HCT116 (cell line): ENCODE measurements around the gene UVRAG. TPM values are rescaled to one million over a fixed set of nuclear protein-coding genes. Genes with fewer than 3 reads are reported as not detected.
"Not testable (repeated sequence)": the region's sequence is repeated elsewhere in the genome, so short reads cannot be mapped to it uniquely, and the experiment has no call there.

ENCODE experiments used
- ATAC-seq: fragments of 200-7000 bp; cut with Tn5 transposase; 2 replicates; pipeline ENCODE4 v1.9.1; 2020; ENCODE audit warnings: mild to moderate bottlenecking, moderate library complexity
- BruUV-seq: library from RNA; stranded (reverse); fragments of 400-500 nt; replicated peaks from 2 replicates; lab custom pipeline; 2021; lab: Mats Ljungman, UMichigan
- CTCF ChIA-PET: fragments of 300-600 bp; sonication (Branson Sonifier 250); formaldehyde crosslinking; loops from one replicate; lab custom pipeline; 2021; ENCODE audit warnings: antibody characterized with exemption; lab: Charles Lee
- POLR2A ChIA-PET: fragments of 300-600, 350-600 bp; sonication (Branson Sonifier 250); formaldehyde crosslinking; loops from one replicate; lab custom pipeline; 2021; ENCODE audit warnings: antibody characterized with exemption; lab: Charles Lee
- RAD21 ChIA-PET, 2 experiments: fragments of 300-600 bp; sonication (Branson Sonifier 250); formaldehyde crosslinking; loops; one replicate each; lab custom pipeline; 2023; ENCODE audit warnings: low total read pairs in 2 of 2; ENCODE audit not compliant: uncharacterized antibody in 2 of 2, unreplicated experiment in 2 of 2, low non-redundant PET in 1 of 2; lab: Charles Lee
- DNase-seq: peaks from one replicate; pipeline ENCODE4 v3.0.0-alpha.2; 2010; ENCODE audit warnings: low read depth, low spot score
- H2AFZ ChIP-seq: fragments of 200-600 bp; shearing (Covaris generic), sonication (generic); 2 replicates; pipeline ENCODE4 v1.6.1; 2017; ENCODE audit warnings: low read depth, mixed run types, mixed read lengths, antibody characterized with exemption, low read length; ENCODE audit not compliant: poor library complexity, severe bottlenecking
- H3K27ac ChIP-seq: 2 replicates; pipeline ENCODE4 v1.5.1; 2012; ENCODE audit warnings: low read depth, low read length
- H3K27me3 ChIP-seq: fragments of 200-600 bp; sonication (generic); 2 replicates; pipeline ENCODE4 v1.6.1; 2016; ENCODE audit warnings: mixed run types, low read length, mixed read lengths; ENCODE audit not compliant: insufficient read depth
- H3K36me3 ChIP-seq, 2 experiments: fragments of 200-500 bp in 1 of 2; fragments of 200-600 bp in 1 of 2; sonication (Bioruptor generic) in 1 of 2; sonication (generic) in 1 of 2; 2 replicates each; pipeline versions ENCODE4 v1.5.1 to v1.6.1; 2014 to 2016; ENCODE audit warnings: low read length in 2 of 2, inconsistent platforms in 1 of 2, mixed read lengths in 1 of 2, mixed run types in 1 of 2; ENCODE audit not compliant: insufficient read depth in 2 of 2, control insufficient read depth in 1 of 2
- H3K4me1 ChIP-seq, 2 experiments: fragments of 200-600 bp in 1 of 2; sonication (generic) in 1 of 2; 2 replicates each; pipeline versions ENCODE4 v1.5.1 to v1.6.1; 2012 to 2017; ENCODE audit warnings: low read length in 2 of 2, inconsistent platforms in 1 of 2, mild to moderate bottlenecking in 1 of 2, mixed read lengths in 1 of 2, mixed run types in 1 of 2, moderate library complexity in 1 of 2; ENCODE audit not compliant: insufficient read depth in 2 of 2, control insufficient read depth in 1 of 2
- H3K4me2 ChIP-seq: fragments of 200-600 bp; sonication (generic); 2 replicates; pipeline ENCODE4 v1.6.1; 2017; ENCODE audit warnings: mixed run types, low read length, mixed read lengths
- H3K4me3 ChIP-seq, 2 experiments: fragments of 200-600 bp in 1 of 2; sonication (generic) in 1 of 2; replicated peaks in 1 of 2; 2 replicates each; pipeline ENCODE4 v1.5.1; 2011 to 2016; ENCODE audit warnings: low read length in 2 of 2, control low read depth in 1 of 2, low read depth in 1 of 2, mild to moderate bottlenecking in 1 of 2, mixed read lengths in 1 of 2, mixed run types in 1 of 2
- H3K79me2 ChIP-seq: fragments of 200-600 bp; sonication (generic); 2 replicates; pipeline ENCODE4 v1.6.1; 2017; ENCODE audit warnings: mild to moderate bottlenecking, mixed run types, low read length, moderate library complexity, mixed read lengths; ENCODE audit not compliant: insufficient read depth
- H3K9ac ChIP-seq: fragments of 200-600 bp; sonication (generic); 2 replicates; pipeline ENCODE4 v1.6.1; 2016; ENCODE audit warnings: low read length, mixed read lengths
- H3K9me2 ChIP-seq: fragments of 200-600 bp; sonication (generic), shearing (Covaris generic); 2 replicates; pipeline ENCODE4 v1.6.1; 2017; ENCODE audit warnings: mixed run types, mild to moderate bottlenecking, moderate library complexity; ENCODE audit not compliant: insufficient read depth
- H3K9me3 ChIP-seq, 2 experiments: fragments of 200-500 bp in 1 of 2; fragments of 200-600 bp in 1 of 2; sonication (Bioruptor generic) in 1 of 2; sonication (generic) in 1 of 2; 2 replicates each; pipeline ENCODE4 v1.6.1; 2014 to 2017; ENCODE audit warnings: low read length in 2 of 2, mixed read lengths in 2 of 2, inconsistent platforms in 1 of 2, low read depth in 1 of 2, mild to moderate bottlenecking in 1 of 2, mixed run types in 1 of 2, moderate library complexity in 1 of 2; ENCODE audit not compliant: control insufficient read depth in 1 of 2, insufficient read depth in 1 of 2
- H4K20me1 ChIP-seq: fragments of 200-600 bp; sonication (generic), shearing (Covaris generic); 2 replicates; pipeline ENCODE4 v1.6.1; 2017; ENCODE audit warnings: mixed run types, mild to moderate bottlenecking, moderate library complexity; ENCODE audit not compliant: insufficient read depth
- ATF3 ChIP-seq: IDR thresholded peaks from 2 replicates; pipeline ENCODE4 v1.6.1; 2012
- CBX3 ChIP-seq: IDR thresholded peaks from 2 replicates; pipeline ENCODE4 v1.6.1; 2012; ENCODE audit warnings: low read depth
- CEBPB ChIP-seq: IDR thresholded peaks from 2 replicates; pipeline ENCODE4 v1.6.1; 2012; ENCODE audit warnings: low read depth
- EGR1 ChIP-seq: IDR thresholded peaks from 2 replicates; pipeline ENCODE4 v1.6.1; 2012; ENCODE audit warnings: low read depth
- EZH2phosphoT487 ChIP-seq: fragments of 200-600 bp; IDR thresholded peaks from 2 replicates; pipeline ENCODE4 v1.6.1; 2018; ENCODE audit warnings: antibody characterized with exemption, borderline replicate concordance
- JUND ChIP-seq: IDR thresholded peaks from 2 replicates; pipeline ENCODE4 v1.6.1; 2012
- POLR2A ChIP-seq: IDR thresholded peaks from 2 replicates; pipeline ENCODE4 v1.7.0; 2011; ENCODE audit warnings: borderline replicate concordance; ENCODE audit not compliant: insufficient read depth, insufficient read length; ENCODE audit errors: extremely low read depth
- POLR2AphosphoS5 ChIP-seq: IDR thresholded peaks from 2 replicates; pipeline ENCODE4 v1.6.1; 2011; ENCODE audit warnings: mild to moderate bottlenecking, low read depth, low read length, moderate library complexity
- TCF7L2 ChIP-seq: IDR thresholded peaks from 2 replicates; pipeline ENCODE4 v1.7.0; 2011; ENCODE audit warnings: borderline replicate concordance, inconsistent platforms; ENCODE audit not compliant: insufficient read depth, insufficient read length; ENCODE audit errors: extremely low read depth
- YY1 ChIP-seq: IDR thresholded peaks from 2 replicates; pipeline ENCODE4 v1.6.1; 2011; ENCODE audit warnings: low read length, low read depth, moderate library complexity, mild to moderate bottlenecking; ENCODE audit not compliant: insufficient replicate concordance; ENCODE audit errors: extremely low read depth
- ZFX ChIP-seq: fragments of 450-650 bp; IDR thresholded peaks from 2 replicates; pipeline ENCODE4 v1.6.1; 2017
- intact Hi-C: fragments of 100-400 bp; cut with micrococcal nuclease; formaldehyde crosslinking; loops from 2 replicates; pipeline ENCODE4 v1.10.0; 2022
- total RNA-seq: library from RNA; stranded (reverse); gene quantifications from one replicate; pipeline ENCODE4 v1.2.1, GENCODE V29; 2021; ENCODE audit not compliant: unreplicated experiment

Gene UVRAG
- total RNA-seq, 1 experiment from 2014 or later = 12.3 TPM

GRCh38 chr11:75874684-75875341 lies 59.8 kb downstream of the UVRAG start:
- intact Hi-C loops = no loop called here
- no TSS peak for BruUV-seq
- Histone ChIP-seq H3K4me2 (no peak overlapping the region), H3K9me2 (no peaks in the 10 kb centered on the region), H3K36me3 (no peaks in the 10 kb centered on the region), H3K4me3 (no peak overlapping the region), H3K9me3 (no peaks in the 10 kb centered on the region), H3K9ac (no peak overlapping the region), H3K79me2 (no peaks in the 10 kb centered on the region; the same call in 1 of the 2 replicates), H3K27ac (no peak overlapping the region), H3K4me1 (no peaks in the 10 kb centered on the region), H2AFZ (no peak overlapping the region), H3K27me3 (no peaks in the 10 kb centered on the region), H4K20me1 (no peaks in the 10 kb centered on the region)
- DNase-seq (no peak), ATAC-seq (no peak)
- ChIA-PET RAD21 (no interaction called here), CTCF (no interaction called here), POLR2A (no interaction called here)
- TF ChIP-seq TCF7L2 (no peak), CBX3 (no peak), ATF3 (no peak), YY1 (no peak), ZFX (no peak), POLR2A (no peak), POLR2AphosphoS5 (no peak), CEBPB (no peak), JUND (no peak), EZH2phosphoT487 (no peak), EGR1 (no peak)

DNA sequence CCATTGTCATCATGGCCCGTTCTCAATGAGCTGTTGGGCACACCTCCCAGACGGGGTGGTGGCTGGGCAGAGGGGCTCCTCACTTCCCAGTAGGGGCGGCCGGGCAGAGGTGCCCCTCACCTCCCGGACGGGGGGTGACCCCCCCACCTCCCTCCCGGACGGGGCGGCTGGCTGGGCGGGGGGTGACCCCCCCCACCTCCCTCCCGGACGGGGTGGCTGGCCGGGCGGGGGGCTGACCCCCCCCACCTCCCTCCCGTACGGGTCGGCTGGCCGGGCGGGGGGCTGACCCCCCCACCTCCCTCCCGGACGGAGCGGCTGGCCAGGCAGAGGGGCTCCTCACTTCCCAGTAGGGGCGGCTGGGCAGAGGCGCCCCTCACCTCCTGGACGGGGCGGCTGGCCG lies 62.3 kb downstream of the UVRAG start:
- H3K9ac ChIP-seq, H3K4me2 ChIP-seq, H2AFZ ChIP-seq, H3K4me3 ChIP-seq, H3K9me3 ChIP-seq, H3K27ac ChIP-seq, H3K9me2 ChIP-seq, H3K27me3 ChIP-seq, ATAC-seq, CTCF ChIA-PET, H3K36me3 ChIP-seq, RAD21 ChIA-PET, H4K20me1 ChIP-seq, H3K79me2 ChIP-seq, DNase-seq, H3K4me1 ChIP-seq, intact Hi-C loops, BruUV-seq, POLR2A ChIA-PET: not testable (repeated sequence)

DNA sequence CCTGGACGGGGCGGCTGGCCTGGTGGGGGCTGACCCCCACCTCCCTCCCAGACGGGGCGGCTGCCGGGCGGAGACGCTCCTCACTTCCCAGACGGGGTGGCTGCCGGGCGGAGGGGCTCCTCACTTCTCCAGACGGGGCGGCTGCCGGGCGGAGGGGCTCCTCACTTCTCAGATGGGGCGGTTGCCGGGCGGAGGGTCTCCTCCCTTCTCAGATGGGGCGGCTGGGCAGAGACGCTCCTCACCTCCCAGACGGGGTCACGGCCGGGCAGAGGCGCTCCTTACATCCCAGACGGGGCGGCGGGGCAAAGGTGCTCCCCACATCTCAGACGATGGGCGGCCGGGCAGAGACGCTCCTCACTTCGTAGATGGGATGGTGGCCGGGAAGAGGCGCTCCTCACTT lies 62.9 kb downstream of the UVRAG start:
- intact Hi-C loops, H3K79me2 ChIP-seq, H3K27ac ChIP-seq, H3K27me3 ChIP-seq, POLR2A ChIA-PET, RAD21 ChIA-PET, H2AFZ ChIP-seq, ATAC-seq, CTCF ChIA-PET, H3K36me3 ChIP-seq, H3K4me3 ChIP-seq, H3K9me2 ChIP-seq, H4K20me1 ChIP-seq, DNase-seq, H3K9me3 ChIP-seq, H3K4me2 ChIP-seq, H3K4me1 ChIP-seq, BruUV-seq, H3K9ac ChIP-seq: not testable (repeated sequence)
